Dendritic cell treated with granulocyte-macrophage colony-stimulating factor and Interleukin-4, amounts not matched to agents 40 ng/mL and 50 ng/mL, for 4 days (primary cell): ENCODE measurements around the gene BTRC.
"Not testable (repeated sequence)": the region's sequence is repeated elsewhere in the genome, so short reads cannot be mapped to it uniquely, and the experiment has no call there.

Experiments used
- H3K27ac Mint-ChIP-seq: one replicate; pipeline ENCODE4 v1.8.0; 2022; ENCODE audit warnings: mild to moderate bottlenecking, mixed read lengths
- H3K27me3 Mint-ChIP-seq: one replicate; pipeline ENCODE4 v1.8.0; 2022; ENCODE audit warnings: mild to moderate bottlenecking, mixed read lengths
- H3K36me3 Mint-ChIP-seq: one replicate; pipeline ENCODE4 v1.8.0; 2022; ENCODE audit warnings: low read depth, mixed read lengths
- H3K4me1 Mint-ChIP-seq: one replicate; pipeline ENCODE4 v1.8.0; 2022; ENCODE audit warnings: low read depth, mixed read lengths
- H3K4me3 Mint-ChIP-seq: one replicate; pipeline ENCODE4 v1.8.0; 2022; ENCODE audit warnings: mild to moderate bottlenecking, moderate library complexity, mixed read lengths
- H3K9me3 Mint-ChIP-seq: one replicate; pipeline ENCODE4 v1.8.0; 2022; ENCODE audit warnings: mixed read lengths
- intact Hi-C: fragments of 100-400 bp; cut with micrococcal nuclease; formaldehyde crosslinking; loops from one replicate; pipeline ENCODE4 v1.15.0; 2022

The BTRC gene

DNA sequence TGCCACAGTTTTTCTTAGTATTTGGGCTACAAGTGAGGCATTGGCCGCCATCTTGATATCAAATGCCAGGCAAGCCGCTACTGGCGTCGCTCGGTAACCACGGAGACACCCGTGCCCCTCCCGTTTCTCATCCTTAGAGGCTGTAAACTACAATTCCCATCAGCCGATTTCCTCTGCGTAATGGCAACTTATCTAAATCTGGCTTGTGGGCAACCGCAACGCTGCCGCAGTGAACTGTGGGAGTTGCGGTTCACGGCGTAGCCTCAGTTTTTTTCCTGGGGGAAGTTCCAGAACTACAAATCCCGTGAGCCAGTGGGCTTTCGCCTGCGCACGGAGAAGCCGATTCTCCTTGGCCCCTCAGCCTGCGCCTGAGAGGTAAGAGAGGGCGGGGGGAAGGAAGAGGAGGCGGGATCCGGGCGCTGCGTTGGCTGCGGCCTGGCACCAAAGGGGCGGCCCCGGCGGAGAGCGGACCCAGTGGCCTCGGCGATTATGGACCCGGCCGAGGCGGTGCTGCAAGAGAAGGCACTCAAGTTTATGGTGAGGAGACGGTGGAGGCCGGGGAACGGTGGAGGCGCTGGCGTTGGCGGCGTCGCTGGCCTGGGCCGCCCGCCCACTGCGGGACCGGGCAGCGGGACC lies at the start of gene BTRC:
TSS of gene BTRC (plus strand) at position 474 of the 636 bp plus-strand sequence. CDS start at position 490, 16 bp downstream.
- H3K27ac Mint-ChIP-seq: peak within 1 kb of the TSS; percentile 90
- peak within 1 kb of the TSS; percentile 91 for H3K4me3 Mint-ChIP-seq
- H3K27me3 Mint-ChIP-seq: peaks cover 17% of the 10 kb centered on the region
- intact Hi-C loops: loop anchor here (2.0 to 10.0 kb wide), 2 partner anchors 235 to 891 kb away; partner anchors contain the start of genes DPCD, GBF1, PITX3 and POLL
- peaks cover 19% of the 10 kb centered on the region for H3K36me3 Mint-ChIP-seq
- no peaks in the 10 kb centered on the region for H3K9me3 Mint-ChIP-seq
- peaks cover 12% of the 10 kb centered on the region for H3K4me1 Mint-ChIP-seq

DNA sequence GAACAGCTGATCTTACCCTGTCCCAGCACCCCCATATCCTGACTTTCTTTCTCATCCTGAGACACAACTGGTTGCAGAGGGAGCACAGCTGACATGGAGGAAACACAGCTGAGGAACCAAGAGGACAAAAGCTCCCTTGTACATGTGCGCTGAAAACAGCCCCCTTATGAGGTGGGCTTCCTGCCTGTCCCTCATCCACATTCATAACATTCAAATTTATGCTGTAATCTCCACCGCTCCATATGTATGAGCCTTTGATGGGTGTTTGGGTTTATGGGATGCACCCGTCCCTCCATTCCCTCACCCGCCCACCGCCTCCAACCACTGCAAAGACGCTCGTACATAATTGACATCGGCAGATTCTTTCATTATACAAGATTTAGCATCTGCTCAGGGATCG lies 49.6 kb upstream of the BTRC start:
- Mint-ChIP-seq H3K27me3 (peaks cover 63% of the 10 kb centered on the region), H3K9me3 (no peaks in the 10 kb centered on the region), H3K4me3 (no peak overlapping the region), H3K36me3 (no peaks in the 10 kb centered on the region), H3K4me1 (no peaks in the 10 kb centered on the region), H3K27ac (no peak overlapping the region)
- intact Hi-C loops: no loop called here

- H3K27me3 Mint-ChIP-seq: peaks cover 70% of the 10 kb centered on the region
- no peaks in the 10 kb centered on the region for H3K36me3 Mint-ChIP-seq
- H3K4me3 Mint-ChIP-seq: no peak overlapping the region
Measured at GRCh38 chr10:101305320-101306241, 48.4 kb upstream of the BTRC start.

DNA sequence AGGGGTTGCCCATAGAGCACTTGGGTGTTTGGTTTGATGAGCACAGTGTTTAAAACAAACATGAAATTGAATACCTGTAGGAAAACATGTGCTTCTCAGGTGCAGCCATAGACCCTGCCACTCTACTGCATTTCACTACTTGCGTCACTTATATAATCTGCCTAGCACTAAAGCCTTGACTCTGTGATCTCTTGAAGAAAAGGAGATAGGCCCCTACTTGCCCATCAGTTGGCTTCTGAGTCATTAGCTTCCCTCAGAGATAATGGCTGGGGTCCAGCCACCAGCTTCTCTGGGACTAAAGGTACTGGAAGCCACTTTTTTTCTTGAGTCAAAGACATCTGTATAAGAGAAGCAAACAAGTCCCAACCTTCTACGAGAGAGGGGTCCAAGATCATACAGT lies 45.9 kb upstream of the BTRC start:
- intact Hi-C loops: no loop called here
- H3K9me3 Mint-ChIP-seq: no peaks in the 10 kb centered on the region
- H3K4me1 Mint-ChIP-seq: no peaks in the 10 kb centered on the region
- peaks cover 78% of the 10 kb centered on the region for H3K27me3 Mint-ChIP-seq
- no peaks in the 10 kb centered on the region for H3K36me3 Mint-ChIP-seq
- no peak overlapping the region for H3K4me3 Mint-ChIP-seq
- no peak overlapping the region for H3K27ac Mint-ChIP-seq

More at GRCh38 chr10:101305320-101306241, 48.4 kb upstream of the BTRC start:
- intact Hi-C loops: no loop called here
- Mint-ChIP-seq H3K4me1 (no peaks in the 10 kb centered on the region), H3K27ac (no peak overlapping the region), H3K9me3 (no peaks in the 10 kb centered on the region)

GRCh38 chr10:101310529-101311184 lies 43.3 kb upstream of the BTRC start:
- no peaks in the 10 kb centered on the region for H3K4me1 Mint-ChIP-seq
- intact Hi-C loops: no loop called here

GRCh38 chr10:101311185-101312066 lies 42.5 kb upstream of the BTRC start:
- Mint-ChIP-seq H3K4me3 (no peak overlapping the region), H3K27me3 (peaks cover 84% of the 10 kb centered on the region)

More at GRCh38 chr10:101310529-101311184, 43.3 kb upstream of the BTRC start:
- no peak overlapping the region for H3K27ac Mint-ChIP-seq
- H3K4me3 Mint-ChIP-seq: no peak overlapping the region
- peaks cover 83% of the 10 kb centered on the region for H3K27me3 Mint-ChIP-seq
- H3K9me3 Mint-ChIP-seq: no peaks in the 10 kb centered on the region
- no peaks in the 10 kb centered on the region for H3K36me3 Mint-ChIP-seq

DNA sequence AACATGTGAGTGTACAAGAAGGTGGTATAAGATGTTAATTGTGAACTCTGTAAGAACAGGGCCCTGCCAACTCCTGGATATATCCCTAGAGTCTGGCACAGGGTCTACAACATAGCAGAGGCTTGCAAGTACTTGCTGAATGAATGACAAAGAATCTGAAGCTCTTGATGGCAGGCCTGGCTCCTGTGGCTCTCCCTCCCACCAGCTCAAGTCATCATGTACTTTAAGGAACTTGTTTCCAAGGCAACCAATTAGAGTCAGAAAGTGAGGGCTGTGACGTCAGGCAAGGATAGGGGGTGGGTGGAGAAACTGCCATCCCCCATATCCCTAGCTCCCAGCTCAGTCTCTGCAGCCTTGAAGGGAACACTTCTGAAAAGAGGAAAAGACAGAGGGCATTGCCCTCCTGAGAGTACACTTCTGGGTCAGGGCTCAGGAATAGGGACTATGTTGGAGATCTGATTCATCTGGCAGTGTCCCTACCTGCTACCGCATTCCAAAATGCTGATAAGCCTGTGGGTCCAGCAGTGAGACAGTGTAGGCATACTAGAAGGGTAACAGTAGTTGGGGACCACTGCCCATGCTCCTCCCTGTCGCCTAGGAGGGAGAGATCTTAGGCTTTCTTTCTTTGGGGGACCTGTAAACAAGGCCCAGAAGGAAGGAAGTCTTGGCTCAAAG lies 34.6 kb upstream of the BTRC start:
- Mint-ChIP-seq H3K36me3 (no peaks in the 10 kb centered on the region), H3K4me1 (no peaks in the 10 kb centered on the region), H3K27ac (no peak overlapping the region), H3K4me3 (no peak overlapping the region), H3K9me3 (no peaks in the 10 kb centered on the region), H3K27me3 (peaks cover 37% of the 10 kb centered on the region)
- intact Hi-C loops: no loop called here

More at GRCh38 chr10:101311185-101312066, 42.5 kb upstream of the BTRC start:
- Mint-ChIP-seq H3K36me3 (no peaks in the 10 kb centered on the region), H3K27ac (no peak overlapping the region), H3K9me3 (no peaks in the 10 kb centered on the region), H3K4me1 (no peaks in the 10 kb centered on the region)
- intact Hi-C loops: no loop called here

DNA sequence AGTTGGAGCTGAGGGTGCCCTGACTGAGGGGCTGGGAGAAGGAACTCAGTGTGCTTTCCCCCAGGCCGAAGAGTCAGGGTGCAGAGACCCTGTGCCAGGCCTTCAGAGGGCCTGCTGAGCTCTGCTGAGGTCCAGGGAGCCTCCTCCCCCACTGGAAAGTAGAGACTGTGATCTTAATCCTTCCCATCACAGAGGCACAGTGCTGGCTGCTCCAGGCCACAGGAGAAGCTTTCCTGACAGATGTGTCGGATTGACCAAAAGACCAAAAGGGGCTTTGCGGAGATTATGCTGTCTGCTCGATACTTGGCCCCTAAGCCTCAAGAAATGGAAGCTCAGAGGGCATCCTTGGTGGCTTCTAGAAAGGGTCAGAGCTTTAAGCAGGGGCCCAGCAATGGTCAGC lies 32.9 kb upstream of the BTRC start:
- H3K27ac Mint-ChIP-seq: no peak overlapping the region
- H3K27me3 Mint-ChIP-seq: peaks cover 26% of the 10 kb centered on the region
- intact Hi-C loops: no loop called here
- no peak overlapping the region for H3K4me3 Mint-ChIP-seq
- no peaks in the 10 kb centered on the region for H3K9me3 Mint-ChIP-seq
- H3K36me3 Mint-ChIP-seq: no peaks in the 10 kb centered on the region
- H3K4me1 Mint-ChIP-seq: no peaks in the 10 kb centered on the region

- H3K27ac Mint-ChIP-seq: no peak overlapping the region
- no peaks in the 10 kb centered on the region for H3K9me3 Mint-ChIP-seq
- H3K36me3 Mint-ChIP-seq: no peaks in the 10 kb centered on the region
- H3K27me3 Mint-ChIP-seq: peaks cover 28% of the 10 kb centered on the region
- H3K4me1 Mint-ChIP-seq: no peaks in the 10 kb centered on the region
- H3K4me3 Mint-ChIP-seq: no peak overlapping the region
- intact Hi-C loops: no loop called here
Measured at GRCh38 chr10:101322266-101323108, 31.5 kb upstream of the BTRC start.

DNA sequence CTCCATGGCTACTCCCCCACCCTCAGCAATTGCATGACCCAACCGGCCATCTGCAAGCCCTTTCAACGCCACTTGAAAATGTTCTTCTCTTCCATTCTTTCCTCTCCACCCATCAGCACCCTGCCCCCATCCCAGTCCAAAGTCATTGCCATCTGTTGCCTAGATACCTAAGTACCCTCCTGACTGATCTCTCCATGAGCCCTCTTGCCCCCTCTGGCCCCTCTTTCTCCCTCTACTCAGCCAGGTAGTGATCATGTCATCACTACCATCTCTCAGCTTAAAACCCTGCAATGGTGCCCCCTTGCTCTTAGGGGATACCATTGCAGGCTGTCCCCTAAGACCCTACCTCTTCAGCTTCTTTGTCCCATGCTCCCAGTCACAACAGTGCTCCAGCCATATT lies 30.5 kb upstream of the BTRC start:
- Mint-ChIP-seq H3K27ac (no peak overlapping the region), H3K9me3 (no peaks in the 10 kb centered on the region), H3K27me3 (peaks cover 28% of the 10 kb centered on the region), H3K4me1 (no peaks in the 10 kb centered on the region), H3K36me3 (no peaks in the 10 kb centered on the region), H3K4me3 (no peak overlapping the region)
- intact Hi-C loops: no loop called here

DNA sequence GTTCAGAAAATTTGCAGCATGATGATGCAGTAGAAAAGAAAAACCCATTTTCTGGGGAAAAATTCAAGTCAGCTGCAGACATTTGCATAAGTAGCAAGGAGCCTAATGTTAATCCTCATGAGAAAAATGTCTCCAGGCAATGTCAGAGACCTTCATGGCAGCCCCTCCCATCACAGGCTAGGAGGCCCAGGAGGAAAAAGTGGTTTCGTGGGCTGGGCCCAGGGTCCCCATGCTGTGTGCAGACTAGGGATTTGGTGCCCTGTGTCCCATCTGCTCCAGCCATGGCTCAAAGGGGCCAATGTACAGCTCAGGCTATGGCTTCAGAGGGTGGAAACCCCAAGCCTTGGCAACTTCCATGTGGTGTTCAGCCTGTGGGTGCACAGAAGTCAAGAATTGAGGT lies 26.5 kb upstream of the BTRC start:
- H3K27ac Mint-ChIP-seq, H3K36me3 Mint-ChIP-seq, H3K9me3 Mint-ChIP-seq, intact Hi-C loops, H3K4me3 Mint-ChIP-seq, H3K4me1 Mint-ChIP-seq: not testable (repeated sequence)
- H3K27me3 Mint-ChIP-seq: peaks cover 50% of the 10 kb centered on the region

DNA sequence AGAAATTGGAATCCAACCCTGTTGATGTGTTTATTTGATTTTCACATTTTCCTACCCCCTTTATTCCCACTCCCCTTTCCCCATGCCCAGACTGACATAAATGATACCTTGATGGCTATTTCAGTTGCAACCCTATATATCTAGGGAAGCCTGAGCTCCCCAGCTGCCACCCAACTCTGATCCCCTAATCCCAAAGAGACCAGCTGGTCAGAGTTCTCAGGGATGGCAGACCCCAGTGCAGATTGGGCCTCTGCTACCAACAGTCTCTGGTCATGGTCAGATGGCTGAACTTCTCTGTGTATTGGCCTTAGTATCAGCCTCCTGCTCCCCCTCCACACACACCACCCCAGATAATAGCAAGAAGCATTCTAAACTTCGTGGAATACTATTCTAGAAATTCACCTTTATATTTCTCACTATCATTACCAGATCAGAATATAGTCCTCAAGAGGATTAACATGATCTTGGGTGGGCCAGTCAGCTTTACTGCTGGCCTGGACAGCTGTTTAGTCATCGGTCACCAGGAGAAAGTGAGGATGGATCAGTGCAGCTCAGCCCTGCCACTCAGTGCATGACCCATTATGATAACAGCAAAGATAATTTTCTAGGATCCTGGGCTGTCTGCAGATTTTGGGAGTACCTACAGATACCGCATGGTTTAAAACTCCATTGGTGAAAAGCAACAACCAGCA lies 24.5 kb upstream of the BTRC start:
- intact Hi-C loops: no loop called here
- Mint-ChIP-seq H3K27ac (no peak overlapping the region), H3K36me3 (no peaks in the 10 kb centered on the region), H3K4me1 (no peaks in the 10 kb centered on the region), H3K27me3 (peaks cover 45% of the 10 kb centered on the region), H3K9me3 (no peaks in the 10 kb centered on the region), H3K4me3 (no peak overlapping the region)
